Measurements from ENCODE around the gene TOMM20.

The TOMM20 gene

DNA sequence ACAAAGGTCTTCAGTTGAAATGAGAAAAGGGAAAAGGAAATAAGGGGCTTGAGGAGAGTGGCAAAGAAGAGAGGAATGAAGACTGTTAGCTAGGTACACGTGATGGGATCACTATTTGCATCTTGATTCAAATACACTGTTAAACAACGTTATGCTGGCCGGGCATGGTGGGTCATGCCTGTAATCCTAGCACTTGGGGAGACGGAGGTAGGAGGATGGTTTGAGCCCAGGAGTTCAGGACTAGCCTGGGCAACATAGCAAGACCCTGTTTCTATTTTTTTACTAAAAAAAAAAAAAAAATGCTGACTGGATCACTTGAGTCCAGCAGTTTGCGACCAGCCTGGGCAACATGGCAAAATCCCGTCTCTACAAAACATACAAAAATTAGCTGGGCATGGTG lies 30.0 kb upstream of the TOMM20 start:
- no peaks in the 10 kb centered on the region for H3K4me1 ChIP-seq
- no peak overlapping the region for H3K4me3 ChIP-seq (ENCODE audit: low read depth, low read length)
- H2AFZ ChIP-seq: no peak overlapping the region
- H3K9me3 ChIP-seq (ENCODE audit: control insufficient read depth, low read length): no peaks in the 10 kb centered on the region
- no peaks in the 10 kb centered on the region for H3K36me3 ChIP-seq (ENCODE audit: control insufficient read depth, insufficient read depth, low read length)
- no peaks in the 10 kb centered on the region for H3K27me3 ChIP-seq (ENCODE audit: control insufficient read depth, insufficient read depth, low read length)
- no peak overlapping the region for H3K4me2 ChIP-seq (ENCODE audit: low read length)
- TF ChIP-seq, protein P1, sequence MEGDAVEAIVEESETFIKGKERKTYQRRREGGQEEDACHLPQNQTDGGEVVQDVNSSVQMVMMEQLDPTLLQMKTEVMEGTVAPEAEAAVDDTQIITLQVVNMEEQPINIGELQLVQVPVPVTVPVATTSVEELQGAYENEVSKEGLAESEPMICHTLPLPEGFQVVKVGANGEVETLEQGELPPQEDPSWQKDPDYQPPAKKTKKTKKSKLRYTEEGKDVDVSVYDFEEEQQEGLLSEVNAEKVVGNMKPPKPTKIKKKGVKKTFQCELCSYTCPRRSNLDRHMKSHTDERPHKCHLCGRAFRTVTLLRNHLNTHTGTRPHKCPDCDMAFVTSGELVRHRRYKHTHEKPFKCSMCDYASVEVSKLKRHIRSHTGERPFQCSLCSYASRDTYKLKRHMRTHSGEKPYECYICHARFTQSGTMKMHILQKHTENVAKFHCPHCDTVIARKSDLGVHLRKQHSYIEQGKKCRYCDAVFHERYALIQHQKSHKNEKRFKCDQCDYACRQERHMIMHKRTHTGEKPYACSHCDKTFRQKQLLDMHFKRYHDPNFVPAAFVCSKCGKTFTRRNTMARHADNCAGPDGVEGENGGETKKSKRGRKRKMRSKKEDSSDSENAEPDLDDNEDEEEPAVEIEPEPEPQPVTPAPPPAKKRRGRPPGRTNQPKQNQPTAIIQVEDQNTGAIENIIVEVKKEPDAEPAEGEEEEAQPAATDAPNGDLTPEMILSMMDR (IDR thresholded peaks at IDR 0.05): no peak
- no peak overlapping the region for H3K27ac ChIP-seq
- H3K79me2 ChIP-seq: no peaks in the 10 kb centered on the region
- no peak overlapping the region for H3K9ac ChIP-seq

DNA sequence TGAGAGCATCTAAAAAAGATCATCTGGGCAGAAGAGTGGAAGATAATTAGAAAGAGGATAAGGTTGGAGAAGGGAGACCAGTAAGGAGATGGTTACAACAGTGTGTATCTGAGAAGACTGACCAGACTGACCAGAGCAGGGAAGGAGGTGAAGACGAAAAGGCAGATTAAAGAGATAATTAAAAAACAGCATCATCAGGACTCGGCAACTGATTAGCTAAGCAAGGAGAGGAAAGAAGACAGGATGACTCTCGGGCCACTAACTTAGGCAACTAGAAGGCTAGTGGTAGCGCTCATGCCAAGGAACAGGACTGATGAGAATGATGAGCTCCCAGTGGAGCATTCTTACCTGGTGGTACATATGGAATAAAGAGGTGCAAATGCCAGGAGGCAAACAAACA lies 28.5 kb upstream of the TOMM20 start:
- Histone ChIP-seq H3K27ac (no peak overlapping the region), H3K9ac (no peak overlapping the region), H3K79me2 (no peaks in the 10 kb centered on the region), H3K4me1 (no peaks in the 10 kb centered on the region), H3K27me3 (ENCODE audit: control insufficient read depth, insufficient read depth, low read length) (no peaks in the 10 kb centered on the region), H3K4me2 (ENCODE audit: low read length) (no peak overlapping the region), H3K9me3 (ENCODE audit: control insufficient read depth, low read length) (no peaks in the 10 kb centered on the region), H3K4me3 (ENCODE audit: low read depth, low read length) (no peak overlapping the region), H3K36me3 (ENCODE audit: control insufficient read depth, insufficient read depth, low read length) (no peaks in the 10 kb centered on the region), H2AFZ (no peak overlapping the region)
- TF ChIP-seq, protein P1 (IDR thresholded peaks at IDR 0.05): no peak

DNA sequence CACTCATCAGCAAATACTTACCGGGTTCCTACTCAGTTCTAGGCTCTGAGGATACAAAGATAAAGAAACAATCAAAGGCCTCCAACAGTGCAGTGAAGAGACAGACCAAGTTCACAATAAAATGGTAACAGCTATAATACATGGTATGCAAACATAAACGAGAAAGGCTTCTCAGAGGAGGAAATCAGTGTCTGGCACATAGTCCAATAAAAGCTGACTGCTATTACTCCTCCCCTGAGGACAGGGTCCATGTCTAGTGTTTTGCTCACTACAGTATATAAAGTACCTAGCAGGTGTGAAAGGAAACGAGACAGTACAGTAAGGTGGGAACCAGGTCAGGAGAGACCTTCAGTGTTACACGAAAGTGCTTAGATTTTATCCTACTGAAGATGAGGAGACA lies 28.1 kb upstream of the TOMM20 start:
- H3K4me1 ChIP-seq: no peaks in the 10 kb centered on the region
- no peaks in the 10 kb centered on the region for H3K9me3 ChIP-seq (ENCODE audit: control insufficient read depth, low read length)
- TF ChIP-seq, protein P1 (IDR thresholded peaks at IDR 0.05): no peak
- H3K4me3 ChIP-seq (ENCODE audit: low read depth, low read length): no peak overlapping the region
- no peaks in the 10 kb centered on the region for H3K36me3 ChIP-seq (ENCODE audit: control insufficient read depth, insufficient read depth, low read length)
- H3K27ac ChIP-seq: no peak overlapping the region
- H3K9ac ChIP-seq: no peak overlapping the region
- H2AFZ ChIP-seq: no peak overlapping the region
- no peak overlapping the region for H3K4me2 ChIP-seq (ENCODE audit: low read length)
- no peaks in the 10 kb centered on the region for H3K27me3 ChIP-seq (ENCODE audit: control insufficient read depth, insufficient read depth, low read length)
- H3K79me2 ChIP-seq: no peaks in the 10 kb centered on the region

DNA sequence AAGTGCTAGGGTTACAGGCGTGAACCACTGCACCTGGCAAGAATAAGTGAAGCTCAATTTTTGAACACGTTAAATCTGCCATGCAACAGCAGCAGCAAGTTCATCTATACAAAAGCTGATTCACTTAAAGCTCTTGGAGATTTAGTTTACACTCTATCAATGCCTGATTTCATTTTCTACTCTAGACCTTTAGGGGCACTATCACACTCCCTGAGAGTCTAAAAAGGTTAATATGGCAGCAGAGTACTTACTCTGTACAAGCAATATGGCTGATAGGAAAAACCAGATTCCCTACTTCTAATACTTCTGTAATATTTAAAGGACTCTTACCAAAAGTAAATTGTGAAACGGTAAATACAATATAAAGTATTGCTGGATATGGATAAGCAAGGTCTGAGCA lies 27.6 kb upstream of the TOMM20 start:
- H3K4me3 ChIP-seq (ENCODE audit: low read depth, low read length): no peak overlapping the region
- no peaks in the 10 kb centered on the region for H3K36me3 ChIP-seq (ENCODE audit: control insufficient read depth, insufficient read depth, low read length)
- no peak overlapping the region for H3K9ac ChIP-seq
- H3K4me1 ChIP-seq: no peaks in the 10 kb centered on the region
- no peaks in the 10 kb centered on the region for H3K79me2 ChIP-seq
- no peaks in the 10 kb centered on the region for H3K27me3 ChIP-seq (ENCODE audit: control insufficient read depth, insufficient read depth, low read length)
- TF ChIP-seq, protein P1 (IDR thresholded peaks at IDR 0.05): no peak
- H3K9me3 ChIP-seq (ENCODE audit: control insufficient read depth, low read length): no peaks in the 10 kb centered on the region
- H3K4me2 ChIP-seq (ENCODE audit: low read length): no peak overlapping the region
- no peak overlapping the region for H2AFZ ChIP-seq
- no peak overlapping the region for H3K27ac ChIP-seq

DNA sequence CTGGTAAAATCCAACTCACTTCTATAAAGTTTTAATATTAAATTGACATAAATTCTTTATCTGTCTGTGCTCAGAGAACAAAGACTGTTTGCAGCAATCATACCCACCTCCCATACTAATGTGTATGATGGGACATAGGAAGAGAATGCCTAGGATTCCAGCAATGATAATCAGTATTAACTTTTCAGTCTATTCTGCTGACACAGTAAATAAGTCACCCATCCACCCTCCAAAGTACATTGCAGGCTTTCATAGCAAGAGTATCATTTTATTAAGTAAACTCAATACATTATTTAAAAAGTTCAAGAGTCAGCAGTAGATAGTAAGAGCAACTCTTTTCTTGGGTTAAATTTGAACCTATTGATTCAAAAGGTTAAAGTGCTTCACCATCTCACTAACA lies 23.6 kb upstream of the TOMM20 start:
- Histone ChIP-seq H3K9me3 (ENCODE audit: control insufficient read depth, low read length) (no peaks in the 10 kb centered on the region), H2AFZ (no peak overlapping the region), H3K79me2 (no peaks in the 10 kb centered on the region), H3K9ac (no peak overlapping the region), H3K4me3 (ENCODE audit: low read depth, low read length) (no peak overlapping the region), H3K4me2 (ENCODE audit: low read length) (no peak overlapping the region), H3K4me1 (no peaks in the 10 kb centered on the region), H3K27ac (no peak overlapping the region), H3K27me3 (ENCODE audit: control insufficient read depth, insufficient read depth, low read length) (no peaks in the 10 kb centered on the region), H3K36me3 (ENCODE audit: control insufficient read depth, insufficient read depth, low read length) (no peaks in the 10 kb centered on the region)
- TF ChIP-seq, protein P1 (IDR thresholded peaks at IDR 0.05): no peak
